Ascending aorta (tissue), 2 donors: ENCODE measurements around the gene VCL. TPM values are rescaled to one million over a fixed set of nuclear protein-coding genes. Genes with fewer than 3 reads are reported as not detected.

Source experiments
- DNase-seq, 2 donors: peaks; one replicate each; pipeline ENCODE4 v3.0.0-alpha.2; 2019; ENCODE audit warnings: low spot score in 2 of 2
- H3K27ac ChIP-seq, 2 donors: fragments of 200-600 bp; sonication (generic); one replicate each; pipeline ENCODE4 v1.5.1; 2016 to 2017; ENCODE audit warnings: mild to moderate bottlenecking in 1 of 2
- H3K27me3 ChIP-seq: fragments of 200-600 bp; sonication (generic); one replicate; pipeline ENCODE4 v1.5.1; 2017
- H3K36me3 ChIP-seq, 2 donors: fragments of 200-600 bp; sonication (generic); one replicate each; pipeline ENCODE4 v1.5.1; 2016
- H3K4me1 ChIP-seq, 2 donors: fragments of 200-600 bp; sonication (generic); one replicate each; pipeline ENCODE4 v1.5.1; 2016 to 2017; ENCODE audit warnings: mild to moderate bottlenecking in 1 of 2
- H3K4me3 ChIP-seq, 2 donors: fragments of 200-600 bp; sonication (generic); one replicate each; pipeline ENCODE4 v1.5.1; 2016 to 2017; ENCODE audit warnings: mild to moderate bottlenecking in 1 of 2
- H3K9me3 ChIP-seq, 2 donors: fragments of 200-600 bp; sonication (generic); one replicate each; pipeline ENCODE4 v1.5.1; 2016
- CTCF ChIP-seq, 3 experiments: fragments of 200-600 bp in 2 of 3; fragments of 450-650 bp in 1 of 3; sonication (generic) in 2 of 3; IDR thresholded peaks; one replicate each; pipeline ENCODE4 v1.5.1; 2016 to 2019; ENCODE audit warnings: antibody characterized with exemption in 3 of 3, mild to moderate bottlenecking in 1 of 3, moderate library complexity in 1 of 3
- intact Hi-C: fragments of 100-400 bp; cut with DNase I; formaldehyde crosslinking; loops from one replicate; pipeline ENCODE4 v1.15.1; 2023
- total RNA-seq: library from RNA; depleted of rRNA; stranded (reverse); fragments of >200 nt; gene quantifications from one replicate; pipeline ENCODE4 v1.1.0, GENCODE V29; 2016

The VCL gene
- total RNA-seq, 1 donor from 2014 or later: 333 TPM

GRCh38 chr10:74018241-74018640 lies 20.3 kb downstream of the VCL start:
- Histone ChIP-seq H3K4me1 (peaks cover 3 to 53% of the 10 kb centered on the region in 2 donors), H3K27ac (no peak overlapping the region), H3K27me3 (no peaks in the 10 kb centered on the region), H3K9me3 (no peaks in the 10 kb centered on the region), H3K4me3 (no peak overlapping the region), H3K36me3 (peaks cover 2 to 3% of the 10 kb centered on the region in 2 donors)
- TF ChIP-seq CTCF (IDR thresholded peaks at IDR 0.05): no peak
- intact Hi-C loops: no loop called here
- DNase-seq: no peak

GRCh38 chr10:74021248-74022055 lies 23.5 kb downstream of the VCL start:
- intact Hi-C loops: no loop called here
- H3K27me3 ChIP-seq: no peaks in the 10 kb centered on the region
- no peaks in the 10 kb centered on the region for H3K9me3 ChIP-seq
- TF ChIP-seq CTCF (IDR thresholded peaks at IDR 0.05): no peak
- DNase-seq: no peak
- peaks cover 0 to 63% of the 10 kb centered on the region in 2 donors for H3K4me1 ChIP-seq
- no peak overlapping the region for H3K4me3 ChIP-seq
- peak overlapping the region; percentile 25 to 59 for H3K27ac ChIP-seq
- peaks cover 3 to 8% of the 10 kb centered on the region in 2 donors for H3K36me3 ChIP-seq

- intact Hi-C loops: no loop called here
- Histone ChIP-seq H3K27ac (peak overlapping the region in 1 of 2 donors; percentile 0), H3K4me3 (peak overlapping the region in 1 of 2 donors; percentile 17), H3K36me3 (peaks cover 3 to 8% of the 10 kb centered on the region in 2 donors), H3K9me3 (no peaks in the 10 kb centered on the region), H3K27me3 (no peaks in the 10 kb centered on the region), H3K4me1 (peaks cover 4 to 60% of the 10 kb centered on the region in 2 donors)
- TF ChIP-seq CTCF (IDR thresholded peaks at IDR 0.05): no peak
- DNase-seq: no peak
These were observed 25.2 kb downstream of the VCL start for GRCh38 chr10:74022926-74023629.

GRCh38 chr10:74024600-74024999 lies 26.7 kb downstream of the VCL start:
- Histone ChIP-seq H3K4me1 (peaks cover 4 to 47% of the 10 kb centered on the region in 2 donors), H3K4me3 (no peak overlapping the region), H3K36me3 (peaks cover 0 to 8% of the 10 kb centered on the region in 2 donors), H3K27ac (peak overlapping the region in 1 of 2 donors; percentile 29), H3K27me3 (no peaks in the 10 kb centered on the region), H3K9me3 (no peaks in the 10 kb centered on the region)
- TF ChIP-seq CTCF (IDR thresholded peaks at IDR 0.05): no peak
- DNase-seq: no peak
- intact Hi-C loops: no loop called here

GRCh38 chr10:74025380-74025978 lies 27.6 kb downstream of the VCL start:
- no peak for TF ChIP-seq CTCF (IDR thresholded peaks at IDR 0.05)
- no peak for DNase-seq
- Histone ChIP-seq H3K36me3 (peaks cover 0 to 8% of the 10 kb centered on the region in 2 donors), H3K4me1 (peaks cover 10 to 50% of the 10 kb centered on the region in 2 donors), H3K27me3 (no peaks in the 10 kb centered on the region), H3K9me3 (no peaks in the 10 kb centered on the region), H3K27ac (peak overlapping the region in 1 of 2 donors; percentile 29), H3K4me3 (no peak overlapping the region)
- intact Hi-C loops: no loop called here
